NCI-H82 treated with DMSO at 0.1 percent for 48 hours (cell line): Measurements from ENCODE around the gene NOC4L.
"Not testable (repeated sequence)": the region's sequence is repeated elsewhere in the genome, so short reads cannot be mapped to it uniquely, and the experiment has no call there.

Experiments
- DNase-seq: peaks from one replicate; lab custom pipeline; 2025; ENCODE audit not compliant: unreplicated experiment; lab: John Stamatoyannopoulos, UW

The NOC4L gene

DNA sequence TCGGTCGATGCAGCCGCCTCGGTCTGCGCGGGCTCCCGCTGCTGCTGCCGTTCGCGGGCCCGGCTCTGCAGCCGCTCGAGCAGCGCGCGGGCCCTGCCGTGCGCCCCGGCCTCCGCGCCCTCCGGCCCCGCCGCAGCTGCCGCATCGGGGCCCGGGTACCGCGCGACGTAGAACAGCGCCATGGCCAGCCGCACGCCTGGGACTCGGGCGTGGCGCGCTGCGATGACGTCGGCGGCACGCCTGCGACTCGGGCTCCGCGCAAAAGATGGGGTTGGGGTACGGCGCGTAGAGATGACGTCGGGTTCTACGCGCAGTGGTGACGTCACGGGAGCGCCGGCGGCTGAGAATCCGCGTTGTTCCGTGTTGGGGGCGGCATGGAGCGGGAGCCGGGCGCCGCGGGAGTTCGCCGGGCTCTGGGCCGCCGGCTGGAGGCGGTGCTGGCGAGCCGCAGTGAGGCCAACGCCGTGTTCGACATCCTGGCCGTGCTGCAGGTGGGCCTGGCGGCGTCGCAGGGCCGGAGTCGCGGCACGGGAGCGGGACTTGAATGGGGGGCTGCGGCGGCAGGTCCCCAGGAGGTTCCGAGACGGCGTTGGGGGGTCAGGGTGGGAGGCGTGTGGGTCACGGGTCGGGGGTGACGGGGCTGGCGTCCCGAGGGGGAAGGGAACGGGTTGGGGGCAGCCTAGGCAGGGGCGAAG is at the start of gene NOC4L, which contains the start of gene DDX51:
Gene NOC4L (plus strand): TSS at position 343 of the 695 bp plus-strand sequence. CDS start 32 bp downstream, at position 375.
Gene DDX51 (minus strand): TSS at position 205 of the 695 bp plus-strand sequence. CDS start 23 bp downstream, at position 182.
- DNase-seq: peak; percentile 52

DNA sequence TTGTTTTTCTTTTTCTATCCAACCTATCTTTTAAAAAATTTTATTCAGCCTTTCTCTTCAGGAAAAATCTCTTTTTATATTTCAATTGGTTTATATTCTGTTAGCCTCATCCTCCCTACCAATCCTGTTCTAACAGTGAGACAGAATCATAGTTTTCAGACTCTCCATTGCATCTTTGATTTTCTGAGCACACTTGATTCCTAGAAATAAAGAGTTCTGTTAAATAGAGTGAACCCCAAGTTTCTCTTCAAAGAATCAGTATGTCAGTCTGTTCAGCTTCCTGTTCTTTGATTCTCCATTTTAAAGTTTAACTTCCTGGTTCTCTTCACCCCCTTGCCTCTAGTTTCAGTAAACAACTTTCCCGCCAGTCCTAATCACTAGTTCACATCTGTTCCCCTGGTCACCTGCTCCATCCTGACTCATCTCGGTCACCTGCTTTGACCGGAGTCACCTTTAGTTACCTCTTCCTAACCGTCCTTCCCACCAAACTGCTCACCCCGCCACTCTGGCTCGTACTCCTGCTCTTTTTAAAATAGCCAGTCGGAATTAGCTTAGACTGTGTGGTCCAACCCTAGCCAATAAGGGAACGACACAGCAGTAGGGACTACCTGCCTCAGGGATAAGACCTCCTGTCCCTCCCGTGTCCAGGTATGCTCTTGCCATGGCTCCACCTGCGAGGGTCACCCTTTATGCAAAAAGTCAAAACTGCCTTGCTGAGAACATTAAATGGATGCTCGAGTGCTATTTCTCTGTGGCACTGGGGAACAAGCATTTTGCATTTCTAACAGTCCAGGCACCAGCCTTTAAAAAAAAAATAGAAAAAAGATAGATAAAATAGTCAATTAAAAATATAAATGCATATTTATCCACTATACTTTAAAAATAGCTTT is 48.5 kb upstream of the NOC4L start:
- DNase-seq: no peak

DNA sequence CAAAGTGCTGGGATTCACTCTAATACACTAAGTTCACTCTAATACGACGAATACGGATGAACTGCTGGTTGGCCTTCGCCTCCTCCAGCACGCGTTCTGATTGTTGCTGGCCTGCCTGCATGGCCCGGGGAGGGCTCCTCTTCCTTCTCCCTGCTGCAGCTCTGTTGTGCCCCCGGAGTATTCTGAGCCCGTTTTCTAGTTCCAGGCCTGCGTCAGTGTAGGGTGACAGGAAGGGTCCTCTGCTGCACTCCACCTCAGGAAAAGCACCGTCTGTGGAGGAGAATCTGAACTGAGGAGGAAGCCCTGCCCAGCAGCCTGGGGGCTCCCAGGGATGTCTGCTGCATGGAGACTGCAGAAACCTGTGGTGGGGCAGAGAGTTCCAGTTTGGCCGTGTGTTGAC is 44.5 kb upstream of the NOC4L start:
- DNase-seq: no peak

DNA sequence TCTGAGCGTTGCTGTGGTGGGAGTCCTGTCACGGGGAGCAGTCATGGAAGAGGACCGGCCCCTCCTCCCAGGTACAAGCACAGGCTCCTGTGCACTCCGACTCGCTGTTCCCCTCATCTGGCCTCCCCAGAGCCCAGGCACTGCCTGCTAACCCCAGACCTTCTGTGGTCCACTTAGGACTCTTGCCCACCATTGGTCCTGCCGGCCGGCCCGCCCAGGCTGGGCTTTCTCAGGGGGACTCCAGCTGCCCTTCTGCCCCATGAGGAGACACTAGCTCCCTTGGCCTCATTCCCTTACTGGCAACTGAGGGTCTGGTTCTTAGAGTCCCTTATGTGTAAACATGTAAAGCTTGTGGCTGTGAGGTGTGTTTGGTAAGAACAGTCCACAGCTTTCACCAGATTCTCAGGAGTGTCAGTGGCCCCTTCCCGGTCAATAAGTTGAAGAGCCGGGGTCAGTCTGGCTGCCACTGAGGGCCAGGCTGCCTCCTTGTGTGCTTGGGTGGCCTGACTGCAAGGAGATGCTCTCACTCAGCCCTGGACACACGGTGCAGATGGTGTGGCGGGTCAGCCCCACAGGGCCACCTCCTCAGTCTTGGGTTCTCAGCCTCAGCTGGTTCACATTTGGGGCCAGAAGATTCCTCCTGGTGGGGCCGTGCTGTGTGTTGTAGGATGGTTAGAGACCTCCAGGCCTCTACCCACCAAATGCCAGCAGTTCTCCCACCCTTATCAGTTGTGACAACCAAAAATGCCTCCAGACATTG is 43.8 kb upstream of the NOC4L start:
- DNase-seq: no peak

DNA sequence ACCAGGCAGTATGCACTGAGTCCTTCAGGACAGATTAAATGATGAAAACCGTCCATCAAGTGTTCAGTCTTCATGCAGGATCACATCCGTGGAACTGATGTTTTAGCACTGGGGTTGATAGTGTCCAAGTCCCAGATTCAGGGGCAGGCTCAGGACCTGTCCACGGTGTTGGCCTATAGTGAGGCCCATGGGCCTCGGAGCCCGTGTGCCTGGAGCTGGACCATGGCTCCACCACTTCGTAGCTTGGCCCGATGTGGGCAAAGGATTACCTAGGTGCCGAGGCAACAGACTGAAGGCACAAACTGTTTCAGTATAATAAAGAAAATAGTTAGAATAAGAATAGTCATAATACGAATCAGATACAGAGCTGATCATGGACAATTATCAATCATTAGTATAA is 42.0 kb upstream of the NOC4L start:
- no peak for DNase-seq

DNA sequence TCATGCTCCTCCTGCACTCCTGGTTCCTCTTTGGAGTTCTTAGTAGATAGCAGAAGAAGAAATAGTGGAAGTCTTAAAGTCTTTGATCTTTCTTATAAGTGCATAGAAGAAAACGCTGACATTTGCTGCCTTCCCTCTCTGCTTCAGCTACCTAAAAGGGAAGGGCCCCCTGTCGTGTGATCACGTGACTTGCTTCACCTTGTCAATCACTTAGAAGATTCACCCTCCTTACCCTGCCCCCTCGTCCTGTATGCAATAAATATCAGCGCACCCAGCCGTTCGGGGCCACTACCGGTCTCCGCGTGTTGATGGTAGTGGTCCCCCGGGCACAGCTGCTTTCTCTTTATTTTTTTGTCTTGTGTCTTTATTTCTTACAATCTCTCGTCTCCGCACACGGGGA is 41.2 kb upstream of the NOC4L start:
- not testable (repeated sequence) for DNase-seq

DNA sequence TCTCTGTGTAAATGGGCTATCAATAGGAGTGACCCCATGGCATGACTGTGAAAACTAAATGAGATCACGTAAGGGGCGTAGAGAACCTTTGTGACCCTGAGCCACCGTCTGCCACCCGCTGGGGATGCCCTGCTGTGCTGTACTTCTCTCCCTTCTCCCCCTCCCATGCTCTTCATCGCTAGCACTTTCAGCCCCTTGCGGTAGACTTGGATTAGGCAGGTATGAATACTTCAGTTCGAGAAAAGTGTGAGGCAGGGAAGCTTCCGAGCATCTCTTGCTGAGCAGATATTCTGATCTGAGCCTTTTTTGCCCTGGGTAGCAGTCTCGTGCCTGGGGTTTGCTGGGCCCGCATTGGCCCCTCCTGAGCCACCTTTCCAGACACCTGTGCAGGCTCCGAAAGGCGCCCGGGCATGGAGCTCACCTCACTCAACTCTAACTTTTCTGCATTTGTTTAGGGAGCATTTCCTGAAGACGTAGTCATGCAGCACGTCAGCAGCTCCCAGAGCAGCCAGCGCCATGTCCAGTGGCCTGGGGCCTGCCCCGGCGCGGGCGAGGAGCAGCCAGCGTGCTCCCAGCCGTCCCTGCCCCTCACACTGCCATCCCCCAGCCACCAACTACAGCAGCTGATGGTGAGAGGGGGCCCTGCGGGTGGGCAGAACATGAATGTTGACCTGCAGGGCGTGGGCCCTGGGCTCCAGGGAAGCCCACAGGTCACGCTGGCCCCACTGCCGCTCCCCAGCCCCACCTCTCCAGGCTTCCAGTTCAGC is 40.5 kb upstream of the NOC4L start:
- DNase-seq: no peak

DNA sequence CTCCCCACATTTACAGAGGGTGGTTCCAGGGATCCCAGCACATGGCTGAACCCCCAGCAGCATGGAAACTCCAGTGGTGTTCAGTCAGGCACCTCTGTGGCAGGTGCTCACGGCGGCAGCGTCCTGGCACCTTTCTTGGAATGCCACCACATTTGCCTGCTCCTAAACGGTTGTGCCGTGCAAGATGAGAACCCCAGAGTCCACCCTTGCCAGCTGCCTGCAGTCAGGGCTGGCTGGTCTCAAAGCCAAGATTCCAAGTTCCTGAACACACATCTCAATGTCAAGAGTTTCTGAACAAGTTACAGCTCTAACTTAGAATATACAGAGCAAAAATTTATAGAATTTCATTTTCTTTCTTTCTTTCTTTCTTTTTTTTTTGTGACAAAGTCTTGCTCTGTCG is 38.8 kb upstream of the NOC4L start:
- DNase-seq: no peak

DNA sequence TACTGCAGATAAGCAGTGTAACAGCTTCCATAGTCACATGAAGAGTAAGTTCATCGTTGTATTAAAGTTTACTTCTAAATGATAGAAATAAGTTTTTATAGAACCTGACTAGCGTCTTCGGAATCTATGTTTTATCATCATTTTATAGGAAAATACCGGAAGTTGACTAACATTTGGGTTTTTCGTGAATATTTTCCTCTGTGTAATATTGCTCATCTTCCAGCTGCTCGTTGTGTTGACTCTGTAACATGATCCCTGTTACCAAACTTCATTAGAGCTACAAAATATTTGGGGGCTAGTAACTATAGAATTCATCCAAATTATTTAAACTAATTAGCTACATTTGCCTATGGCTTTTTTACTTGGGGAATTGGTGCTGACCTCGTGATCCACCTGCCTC is 37.3 kb upstream of the NOC4L start:
- no peak for DNase-seq

DNA sequence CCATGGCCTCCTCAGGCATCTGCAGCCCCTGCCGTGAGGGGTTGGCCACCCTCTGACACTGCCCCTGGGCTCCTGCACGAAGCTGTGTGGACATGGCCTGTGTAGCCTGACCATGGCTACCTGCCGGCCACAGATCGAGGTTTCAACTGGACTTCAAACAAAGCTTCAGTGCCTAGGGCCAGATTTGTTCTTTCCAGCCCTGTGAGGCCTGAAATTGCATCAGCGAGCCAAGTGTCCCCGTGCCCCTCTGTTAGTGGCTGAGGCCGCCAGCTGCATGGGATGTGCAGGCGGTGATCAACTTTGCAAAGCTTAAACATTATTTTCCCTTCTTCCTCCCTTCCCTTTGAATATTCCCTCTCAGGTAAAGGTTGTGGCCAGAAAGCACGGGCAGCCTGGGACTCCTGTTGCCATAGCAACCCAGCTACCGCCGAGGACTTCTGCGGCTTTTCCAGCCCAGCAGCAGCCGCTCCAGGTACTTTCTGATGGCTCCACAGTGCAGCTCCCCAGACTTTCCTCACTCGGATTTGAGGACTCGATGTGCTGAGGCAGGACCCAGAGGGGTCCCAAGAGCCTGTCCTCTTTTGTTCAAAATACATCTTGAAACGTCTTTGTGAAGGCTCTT is 35.9 kb upstream of the NOC4L start:
- DNase-seq: no peak

DNA sequence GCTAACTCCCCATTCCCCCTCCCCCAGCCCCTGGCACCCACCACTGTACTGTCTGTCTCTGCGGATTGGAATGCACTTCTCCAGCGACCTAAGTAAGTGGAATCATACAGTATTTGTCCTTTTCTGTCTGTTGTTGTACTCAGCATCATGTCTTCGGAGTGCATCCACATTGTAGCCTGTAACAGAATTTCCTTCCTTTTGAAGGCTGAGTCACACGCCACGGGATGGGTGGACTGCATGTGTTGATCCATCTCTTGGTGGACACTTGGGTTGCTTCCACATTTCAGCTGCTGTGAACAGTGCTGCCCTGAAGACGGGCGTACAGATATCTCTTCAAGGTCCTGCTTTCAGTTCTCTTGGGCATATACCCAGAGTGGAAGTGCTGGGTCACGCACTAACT is 34.5 kb upstream of the NOC4L start:
- DNase-seq: no peak

DNA sequence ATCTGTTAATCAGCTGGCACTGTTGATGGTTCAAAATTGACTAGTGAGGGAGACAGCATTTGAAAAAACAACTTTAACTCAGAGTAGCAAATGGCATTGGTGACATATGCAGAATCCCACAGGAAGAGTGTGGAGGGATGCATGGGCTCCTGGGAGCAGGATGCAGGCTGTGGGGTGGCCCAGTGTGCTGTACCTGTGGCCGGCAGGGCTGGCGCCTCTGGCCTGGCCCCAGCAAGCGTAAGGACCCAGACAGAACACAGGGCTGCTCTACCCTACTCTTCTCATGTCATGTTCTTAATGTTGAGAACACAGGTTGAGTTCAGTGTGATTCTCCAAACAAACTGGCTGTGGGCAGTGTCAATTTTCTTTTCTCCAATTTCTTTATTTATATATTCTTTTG is 33.6 kb upstream of the NOC4L start:
- DNase-seq: no peak

DNA sequence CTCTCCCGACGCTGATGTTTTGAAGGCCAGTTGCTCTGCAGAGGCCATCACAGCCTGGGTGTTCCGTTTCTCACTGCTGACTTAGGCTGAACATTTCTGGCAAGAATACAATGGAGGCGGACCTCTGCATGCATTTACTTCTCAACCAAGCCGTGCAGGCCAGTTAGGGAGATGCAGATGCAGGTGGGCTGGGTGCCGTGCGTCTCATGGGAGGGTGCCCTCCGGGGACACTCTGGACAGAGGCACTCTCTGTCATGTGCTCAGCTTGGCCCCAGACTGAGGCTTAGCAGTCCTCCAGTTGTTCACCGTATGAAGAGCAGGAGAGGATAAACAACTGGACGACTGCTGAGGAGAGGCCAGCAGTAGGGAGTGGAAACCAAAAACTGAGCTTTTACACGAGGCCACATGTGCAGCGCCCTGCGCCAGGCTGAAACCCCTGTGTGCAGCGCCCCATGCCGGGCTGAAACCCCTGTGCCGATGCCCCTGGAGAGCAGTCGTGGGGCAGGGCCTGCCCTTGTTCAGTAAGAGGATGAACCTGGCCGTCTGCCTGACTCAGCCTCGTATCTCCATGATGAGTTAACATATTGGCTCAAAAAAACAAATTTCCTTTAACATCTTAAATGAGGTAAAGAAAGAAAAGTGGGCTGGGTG is 32.5 kb upstream of the NOC4L start:
- DNase-seq: no peak

DNA sequence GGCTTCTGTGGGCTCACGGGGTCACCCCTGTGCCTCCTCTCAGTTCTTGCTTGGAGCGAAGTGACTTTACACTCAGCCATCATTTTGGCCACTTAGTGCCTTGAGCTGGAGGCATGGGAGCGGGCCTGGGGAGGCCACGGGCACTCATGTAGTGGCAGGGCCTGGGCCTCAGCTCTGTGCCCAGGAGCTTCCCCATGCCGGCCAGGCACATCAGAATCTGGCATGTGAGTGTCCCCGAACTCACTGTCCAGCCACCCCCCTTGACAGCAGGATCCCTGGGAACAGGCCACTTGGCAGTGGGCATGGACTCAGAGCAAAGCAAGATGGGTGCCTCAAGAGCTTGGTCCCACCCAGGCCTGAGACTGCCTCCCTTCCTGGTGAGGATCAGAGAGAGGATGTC is 29.6 kb upstream of the NOC4L start:
- DNase-seq: no peak

DNA sequence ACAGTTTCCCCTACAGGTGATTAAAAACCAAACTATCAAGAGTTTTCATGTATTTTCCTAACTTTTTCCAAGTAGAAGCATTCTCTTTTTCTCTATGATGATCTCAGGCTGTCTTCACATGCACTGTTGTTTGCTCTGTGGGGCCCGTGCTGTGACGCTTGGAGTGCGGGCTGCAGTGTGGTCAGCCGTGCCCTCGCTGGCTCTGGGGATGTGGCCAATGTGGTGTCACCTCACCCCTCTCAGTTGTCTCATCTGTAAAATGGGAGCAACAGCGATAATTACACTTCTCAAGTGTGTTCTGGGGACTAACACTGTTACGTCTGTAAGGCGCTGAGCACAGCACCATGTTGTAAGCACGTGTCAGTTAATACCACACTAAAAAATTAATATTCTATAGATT is 28.8 kb upstream of the NOC4L start:
- DNase-seq: no peak

DNA sequence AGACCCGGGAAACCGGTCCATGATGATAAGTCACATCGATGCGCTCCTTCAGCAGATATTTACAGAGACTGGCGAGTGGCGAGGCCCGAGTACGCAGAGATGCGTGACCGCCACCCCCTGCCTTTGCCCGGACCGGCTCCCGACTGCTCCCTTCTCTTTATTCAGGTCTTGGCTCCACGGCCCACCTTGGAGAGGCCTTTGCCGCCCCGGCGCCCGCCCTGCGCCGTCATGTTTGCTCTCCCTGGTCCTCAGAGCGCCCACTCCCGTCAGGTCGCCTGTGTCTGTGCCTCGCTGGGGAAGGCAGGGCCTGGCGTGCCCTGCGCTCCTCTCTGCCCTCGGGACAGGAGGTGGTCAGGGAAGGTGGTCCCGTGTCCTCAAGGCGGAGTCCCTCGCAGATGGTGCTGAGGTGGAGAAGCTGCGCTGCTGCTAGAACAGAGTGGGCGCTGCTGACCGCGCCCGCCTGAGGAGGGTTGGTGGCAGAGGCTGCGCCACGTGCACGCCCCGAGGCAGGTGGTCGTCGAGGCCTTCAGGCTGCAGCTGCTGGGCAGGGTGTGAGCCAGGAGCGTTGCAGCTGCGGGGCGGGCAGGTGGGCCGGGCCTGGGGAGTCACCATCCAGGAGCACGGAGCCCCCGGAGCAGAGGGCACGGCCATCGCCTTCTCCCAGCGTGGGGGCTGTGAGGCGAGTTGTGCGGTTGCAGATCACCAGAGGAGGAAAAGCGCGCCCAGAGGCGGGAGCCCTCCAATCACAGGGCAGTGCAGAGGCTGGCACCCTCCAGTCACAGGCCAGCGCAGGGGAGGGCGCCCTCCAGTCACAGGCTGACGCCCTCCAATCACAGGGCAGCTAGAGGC is 27.3 kb upstream of the NOC4L start:
- no peak for DNase-seq

DNA sequence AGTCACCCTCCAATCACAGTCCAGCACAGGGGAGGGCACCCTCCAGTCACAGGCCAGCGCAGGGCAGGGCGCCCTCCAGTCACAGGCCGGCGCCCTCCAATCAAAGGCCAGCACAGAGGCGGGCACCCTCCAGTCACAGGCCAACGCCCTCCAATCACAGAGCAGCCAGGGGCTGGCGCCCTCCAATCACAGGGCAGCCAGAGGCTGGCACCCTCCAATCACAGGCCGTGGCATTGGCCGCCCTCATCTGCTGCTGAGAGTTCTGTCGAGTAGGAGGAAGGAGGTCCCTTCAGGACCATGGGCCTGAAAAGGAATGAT is 26.7 kb upstream of the NOC4L start:
- DNase-seq: no peak

DNA sequence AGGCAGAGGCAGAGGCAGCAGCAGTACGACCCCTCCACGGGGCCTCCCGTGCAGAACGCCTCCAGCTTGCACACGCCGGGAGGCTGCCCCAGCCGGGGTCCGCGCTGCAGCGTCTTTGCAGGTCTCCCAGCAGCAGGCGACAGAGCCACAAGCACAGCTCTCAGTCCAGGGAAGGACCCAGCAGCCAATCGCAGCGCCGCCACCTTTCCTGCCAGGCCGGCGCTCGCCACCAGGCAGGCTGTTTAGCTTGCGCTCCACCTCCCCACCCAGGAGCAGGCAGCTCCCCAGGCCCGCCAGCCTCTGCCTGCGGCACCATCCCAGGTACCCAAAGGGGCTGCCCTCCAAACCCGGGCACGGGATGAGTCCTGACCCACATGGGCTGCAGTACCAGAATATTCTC is 25.4 kb upstream of the NOC4L start:
- DNase-seq: no peak

DNA sequence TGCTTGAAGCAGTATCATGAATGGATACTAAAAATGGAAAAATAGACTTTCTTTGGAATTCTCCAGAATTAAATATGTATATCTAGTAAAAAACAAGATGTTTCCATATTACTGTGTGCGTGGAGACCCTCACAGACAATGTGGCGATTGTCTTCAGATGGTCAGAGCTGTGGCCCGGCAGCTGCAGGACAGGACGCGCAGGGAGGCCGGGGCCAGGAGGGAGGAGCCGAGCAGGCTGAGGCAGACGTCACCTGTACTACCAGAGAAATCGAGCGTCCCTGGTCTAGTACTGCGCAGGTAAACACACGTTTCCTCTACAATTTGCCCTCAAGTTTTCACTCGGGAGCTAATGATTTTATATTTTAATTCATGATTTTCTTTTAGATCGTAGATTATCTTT is 23.0 kb upstream of the NOC4L start:
- DNase-seq: no peak
